SK-N-SH (cell line): ENCODE results near the gene VLDLR. TPM values are rescaled to one million over a fixed set of nuclear protein-coding genes. Genes with fewer than 3 reads are reported as not detected.

ENCODE experiments used
- CTCF ChIA-PET: fragments of 300-600, 350-600 bp; formaldehyde crosslinking; extraction: SDS; loops from one replicate; lab custom pipeline; 2021; lab: Yijun Ruan, JAX
- POLR2A ChIA-PET: fragments of 350-600 bp; sonication (Branson Sonifier 250); formaldehyde crosslinking; extraction: SDS; loops from one replicate; lab custom pipeline; 2020; ENCODE audit warnings: antibody characterized with exemption, inconsistent platforms; lab: Yijun Ruan, JAX
- DNase-seq: peaks from one replicate; pipeline ENCODE4 v3.0.0; 2012
- H2AFZ ChIP-seq: fragments of 200-600 bp; sonication (generic); 2 replicates; pipeline ENCODE4 v1.8.1; 2016; ENCODE audit warnings: antibody characterized with exemption, mild to moderate bottlenecking, low read depth
- H3F3A ChIP-seq: fragments of 200-600 bp; sonication (generic); replicated peaks from 2 replicates; pipeline ENCODE3; 2016; ENCODE audit warnings: antibody characterized with exemption, mild to moderate bottlenecking; ENCODE audit not compliant: insufficient read depth
- H3K27ac ChIP-seq, 2 experiments: fragments of 200-500 bp in 1 of 2; fragments of 200-600 bp in 1 of 2; sonication (Bioruptor generic) in 1 of 2; sonication (generic), shearing (Covaris generic) in 1 of 2; 2 replicates each; pipeline versions ENCODE4 v1.5.1 to v1.6.1; 2014 to 2016; ENCODE audit warnings: low read depth in 2 of 2, inconsistent platforms in 1 of 2, low read length in 1 of 2, mild to moderate bottlenecking in 1 of 2, mixed read lengths in 1 of 2
- H3K27me3 ChIP-seq: fragments of 200-600 bp; sonication (generic), shearing (Covaris generic); 2 replicates; pipeline ENCODE4 v1.6.1; 2016; ENCODE audit warnings: mixed run types; ENCODE audit not compliant: insufficient read depth
- H3K36me3 ChIP-seq, 2 experiments: fragments of 200-500 bp in 1 of 2; fragments of 200-600 bp in 1 of 2; sonication (Bioruptor generic) in 1 of 2; sonication (generic) in 1 of 2; replicated peaks in 1 of 2; 2 replicates each; pipeline versions ENCODE3 to v1.5.1; 2014 to 2016; ENCODE audit warnings: low read length in 1 of 2, mild to moderate bottlenecking in 1 of 2; ENCODE audit not compliant: insufficient read depth in 2 of 2, control insufficient read depth in 1 of 2
- H3K4me1 ChIP-seq, 2 experiments: fragments of 200-500 bp in 1 of 2; fragments of 200-600 bp in 1 of 2; sonication (Bioruptor generic) in 1 of 2; sonication (generic), shearing (Covaris generic) in 1 of 2; 2 replicates each; pipeline versions ENCODE4 v1.5.1 to v1.6.1; 2014 to 2016; ENCODE audit warnings: low read depth in 1 of 2, low read length in 1 of 2, mixed run types in 1 of 2; ENCODE audit not compliant: insufficient read depth in 2 of 2, control insufficient read depth in 1 of 2
- H3K4me2 ChIP-seq: fragments of 200-600 bp; sonication (generic), shearing (Covaris generic); 2 replicates; pipeline ENCODE4 v1.6.1; 2017; ENCODE audit warnings: mixed run types
- H3K4me3 ChIP-seq, 2 experiments: fragments of 200-500 bp in 1 of 2; fragments of 200-600 bp in 1 of 2; sonication (Bioruptor generic) in 1 of 2; sonication (generic), shearing (Covaris generic) in 1 of 2; 2 replicates each; pipeline versions ENCODE4 v1.5.1 to v1.8.1; 2014 to 2016; ENCODE audit warnings: low read depth in 2 of 2, inconsistent platforms in 1 of 2, low read length in 1 of 2, mild to moderate bottlenecking in 1 of 2, mixed read lengths in 1 of 2, moderate library complexity in 1 of 2
- H3K79me2 ChIP-seq: fragments of 200-600 bp; sonication (generic); 2 replicates; pipeline ENCODE4 v1.8.1; 2017; ENCODE audit warnings: mild to moderate bottlenecking; ENCODE audit not compliant: insufficient read depth
- H3K9ac ChIP-seq: fragments of 200-600 bp; sonication (generic); 2 replicates; pipeline ENCODE4 v1.6.1; 2017; ENCODE audit warnings: mixed run types
- H3K9me2 ChIP-seq: fragments of 200-600 bp; sonication (generic); 2 replicates; pipeline ENCODE4 v1.6.1; 2017; ENCODE audit warnings: mixed run types
- H3K9me3 ChIP-seq: fragments of 200-600 bp; sonication (generic); 2 replicates; pipeline ENCODE4 v1.6.1; 2017; ENCODE audit warnings: mixed run types, mild to moderate bottlenecking, moderate library complexity
- H4K20me1 ChIP-seq: fragments of 200-600 bp; sonication (generic); 2 replicates; pipeline ENCODE4 v1.6.1; 2017; ENCODE audit warnings: mild to moderate bottlenecking, mixed run types; ENCODE audit not compliant: insufficient read depth
- CHD2 ChIP-seq: fragments of 150-350 bp; IDR thresholded peaks from 2 replicates; pipeline ENCODE4 v1.6.1; 2018; ENCODE audit warnings: low read length; ENCODE audit not compliant: partially characterized antibody
- ELF1 ChIP-seq: IDR thresholded peaks from 2 replicates; pipeline ENCODE4 v1.4.0; 2012
- EP300 ChIP-seq, 2 experiments: IDR thresholded peaks; 2 replicates each; pipeline versions ENCODE4 v1.4.0 to v1.6.1; 2012; ENCODE audit warnings: borderline replicate concordance in 1 of 2, low read depth in 1 of 2, low read length in 1 of 2
- FOSL2 ChIP-seq: IDR thresholded peaks from 2 replicates; pipeline ENCODE4 v1.4.0; 2012; ENCODE audit warnings: low read depth, mild to moderate bottlenecking, moderate library complexity, borderline replicate concordance
- FOXJ3 ChIP-seq: sonication (generic); formaldehyde crosslinking; IDR thresholded peaks from 2 replicates; pipeline ENCODE4 v1.5.1; 2020; ENCODE audit warnings: mild to moderate bottlenecking, missing genetic modification reagents
- FOXM1 ChIP-seq: IDR thresholded peaks from 2 replicates; pipeline ENCODE4 v1.4.0; 2012; ENCODE audit warnings: low read depth, mild to moderate bottlenecking
- GABPA ChIP-seq: IDR thresholded peaks from 2 replicates; pipeline ENCODE4 v1.4.0; 2012; ENCODE audit warnings: low read depth, mild to moderate bottlenecking
- JUND ChIP-seq: IDR thresholded peaks from 2 replicates; pipeline ENCODE4 v1.4.0; 2012
- MAX ChIP-seq: IDR thresholded peaks from 2 replicates; pipeline ENCODE4 v1.4.0; 2012; ENCODE audit warnings: low read depth
- NFIC ChIP-seq: IDR thresholded peaks from 2 replicates; pipeline ENCODE4 v1.4.0; 2012; ENCODE audit warnings: borderline replicate concordance
- NRF1 ChIP-seq: IDR thresholded peaks from 2 replicates; pipeline ENCODE4 v1.6.1; 2012; ENCODE audit warnings: low read depth, mild to moderate bottlenecking, low read length
- PBX3 ChIP-seq: IDR thresholded peaks from 2 replicates; pipeline ENCODE4; 2012
- POLR2AphosphoS5 ChIP-seq: IDR thresholded peaks from 2 replicates; pipeline ENCODE4 v1.6.1; 2012; ENCODE audit warnings: low read depth, low read length
- REST ChIP-seq: IDR thresholded peaks from 2 replicates; pipeline ENCODE4 v1.6.1; 2012; ENCODE audit warnings: mild to moderate bottlenecking, low read depth, low read length, moderate library complexity
- TAF1 ChIP-seq: IDR thresholded peaks from 2 replicates; pipeline ENCODE4 v1.6.1; 2012; ENCODE audit warnings: low read depth, mild to moderate bottlenecking, low read length, moderate library complexity, borderline replicate concordance
- TEAD4 ChIP-seq: IDR thresholded peaks from 2 replicates; pipeline ENCODE4 v1.4.0; 2012; ENCODE audit warnings: mild to moderate bottlenecking, borderline replicate concordance; ENCODE audit not compliant: insufficient read depth
- WGBS: methylation state at CpG from one replicate; pipeline ENCODE4 v1.1.6; 2017; ENCODE audit warnings: low lambda C conversion rate; 5-methylcytosine and 5-hydroxymethylcytosine counted together
- polyA plus RNA-seq, 3 experiments: library from polyadenylated mRNA; depleted of rRNA; stranded (reverse); fragments of >200 nt; gene quantifications; 2 replicates each; pipeline ENCODE4 v1.2.3, GENCODE V29; 2012

Gene VLDLR
- polyA plus RNA-seq, 1 of the 3 experiments (the other 2 are of a cell fraction), result 9.2 TPM

GRCh38 chr9:2676466-2676865 lies 54.9 kb downstream of the VLDLR start (continued):
- no peak for TF ChIP-seq NRF1
- no peak for TF ChIP-seq TEAD4
- no peak for TF ChIP-seq POLR2AphosphoS5
- TF ChIP-seq ELF1, result no peak
- no peak for TF ChIP-seq JUND

GRCh38 chr9:2677915-2678889 lies 56.6 kb downstream of the VLDLR start:
- Histone ChIP-seq H3K4me2 (no peak overlapping the region), H3K9me2 (no peaks in the 10 kb centered on the region), H3K9me3 (no peaks in the 10 kb centered on the region), H3K27ac (no peak overlapping the region), H4K20me1 (no peaks in the 10 kb centered on the region), H3K9ac (no peak overlapping the region), H3K4me1 (no peaks in the 10 kb centered on the region; a peak in 1 of 4 replicates), H3K79me2 (no peaks in the 10 kb centered on the region), H3F3A (no peaks in the 10 kb centered on the region), H3K27me3 (no peaks in the 10 kb centered on the region), H3K4me3 (no peak overlapping the region), H3K36me3 (no peaks in the 10 kb centered on the region), H2AFZ (no peak overlapping the region)
- DNase-seq, result no peak
- ChIA-PET CTCF (interaction anchor here (0.7 to 1.8 kb wide), 2 partner anchors 31 to 50 kb away, joined by 3 to 4 read pairs; no protein-coding TSS in a partner anchor), POLR2A (no interaction called here)
- 69% methylated on average over 5 of the region's 5 CpGs for WGBS
- TF ChIP-seq TAF1 (no peak), PBX3 (no peak), FOSL2 (no peak), JUND (no peak), NFIC (no peak), EP300 (IDR thresholded peaks at IDR 0.05; ENCODE audit: borderline replicate concordance in 1 of 2, low read depth in 1 of 2, low read length in 1 of 2) (no peak), MAX (no peak)
- TF ChIP-seq, all 33 proteins: peak for 0

GRCh38 chr9:2679011-2679410 lies 57.4 kb downstream of the VLDLR start:
- TF ChIP-seq ELF1 (no peak), CHD2 (no peak), FOXM1 (no peak), REST (no peak), GABPA (no peak), TEAD4 (no peak), FOXJ3 (CRISPR knock-in tag) (no peak)
- TF ChIP-seq, all 33 proteins: peak for 0
- 96% methylated on average over 2 of the region's 2 CpGs for WGBS
- POLR2A ChIA-PET, result no interaction called here
- Histone ChIP-seq H3K9me2 (no peaks in the 10 kb centered on the region), H4K20me1 (no peaks in the 10 kb centered on the region), H3K9me3 (no peaks in the 10 kb centered on the region), H3K4me3 (no peak overlapping the region), H2AFZ (no peak overlapping the region), H3K4me1 (no peaks in the 10 kb centered on the region; a peak in 1 of 4 replicates), H3K27ac (no peak overlapping the region), H3F3A (no peaks in the 10 kb centered on the region), H3K27me3 (no peaks in the 10 kb centered on the region), H3K36me3 (no peaks in the 10 kb centered on the region), H3K79me2 (no peaks in the 10 kb centered on the region), H3K4me2 (no peak overlapping the region), H3K9ac (no peak overlapping the region)
- DNase-seq, result no peak
- CTCF ChIA-PET, result interaction anchor here (0.7 to 1.8 kb wide), 2 partner anchors 30 to 49 kb away, joined by 3 to 4 read pairs; no protein-coding TSS in a partner anchor
